NCI-H2171 (cell line): Measurements from ENCODE around the gene CYP2D6.
"Not testable (repeated sequence)": the region's sequence is repeated elsewhere in the genome, so short reads cannot be mapped to it uniquely, and the experiment has no call there.

Experiments used
- DNase-seq: peaks from one replicate; lab custom pipeline; 2025; lab: John Stamatoyannopoulos, UW

CYP2D6 gene

DNA sequence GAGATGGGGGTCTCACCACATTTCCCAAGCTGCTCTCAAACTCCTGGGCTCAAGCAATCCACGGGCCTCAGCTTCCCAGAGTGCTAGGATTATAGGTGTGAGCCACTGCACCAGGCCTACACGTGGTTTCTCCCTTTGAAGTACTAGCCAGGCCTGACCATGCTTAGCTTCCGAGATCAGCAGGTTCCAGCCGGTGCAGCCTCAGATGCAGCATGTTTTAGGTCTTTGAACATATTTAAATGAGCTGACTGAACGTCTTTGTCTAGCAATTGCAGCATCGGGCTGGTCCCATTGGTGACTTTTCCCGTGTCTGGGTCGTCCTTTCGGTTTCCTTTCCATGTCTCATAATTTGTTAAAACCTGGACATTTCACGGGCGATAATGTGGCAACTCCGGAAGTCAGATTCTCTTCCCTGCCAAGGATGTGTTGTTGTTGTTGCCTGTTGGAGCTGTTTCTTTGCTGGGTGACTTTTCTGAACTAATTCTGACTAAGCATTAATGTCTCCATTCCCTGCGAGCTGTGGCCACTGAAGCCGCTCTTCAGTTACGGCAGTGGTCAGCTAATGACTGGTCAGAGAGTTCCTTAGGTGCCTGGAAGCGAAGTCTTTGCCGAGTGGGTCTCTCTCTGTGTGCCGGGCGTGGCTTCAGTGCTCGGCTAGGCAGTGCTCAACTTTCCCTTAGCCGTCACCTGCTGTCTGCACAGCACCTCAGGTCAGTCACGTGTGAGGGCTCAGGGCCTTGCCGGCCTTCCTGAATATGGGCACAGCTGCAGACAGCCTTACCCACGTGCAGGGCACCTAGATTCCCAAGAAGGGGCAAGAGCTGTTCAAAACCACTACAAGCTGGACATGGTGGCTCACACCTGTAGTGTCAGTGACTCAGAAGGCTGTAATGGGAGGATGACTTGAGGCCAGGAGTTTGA lies 3.8 kb upstream of the CYP2D6 start:
- no peak for DNase-seq

DNA sequence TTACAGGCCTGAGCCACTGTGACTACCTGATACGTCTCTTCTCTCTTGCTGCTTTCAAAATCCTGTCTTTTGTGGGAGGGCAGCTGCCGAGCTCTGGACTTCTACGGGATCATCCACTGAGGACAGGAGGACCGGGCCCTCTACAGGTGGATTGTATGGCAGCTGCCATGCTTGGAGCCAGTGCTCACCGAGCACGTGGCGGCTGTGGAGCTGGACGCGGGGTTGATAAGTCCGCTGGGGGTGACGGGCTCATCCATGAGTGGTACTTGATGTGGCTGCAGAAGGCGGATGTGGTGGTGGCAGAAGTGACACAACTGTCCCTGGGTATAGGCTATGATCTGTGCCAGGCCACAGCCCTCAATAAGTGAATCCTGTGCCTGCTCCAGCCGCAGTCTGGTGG lies 1.8 kb upstream of the CYP2D6 start:
- no peak for DNase-seq

DNA sequence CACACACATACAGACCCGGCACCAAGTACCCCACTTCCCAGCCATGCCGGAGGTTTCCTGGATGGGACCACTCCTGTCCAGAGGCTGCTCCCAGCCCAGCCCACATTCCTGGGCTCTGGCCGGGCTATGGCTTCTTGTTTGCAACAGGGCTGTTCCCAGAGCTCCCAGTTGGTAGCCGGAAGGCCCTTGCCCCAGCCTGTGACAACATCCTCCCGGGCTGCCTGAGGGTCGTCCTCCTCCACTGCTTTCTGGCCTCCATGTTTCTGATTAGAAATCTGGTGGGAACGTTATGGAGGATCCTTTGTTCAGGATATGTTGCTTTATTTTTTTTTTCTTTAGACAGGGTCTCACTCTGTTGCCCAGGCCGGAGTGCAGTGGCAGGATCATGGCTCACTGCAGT lies 952 bp upstream of the CYP2D6 start:
- no peak for DNase-seq

DNA sequence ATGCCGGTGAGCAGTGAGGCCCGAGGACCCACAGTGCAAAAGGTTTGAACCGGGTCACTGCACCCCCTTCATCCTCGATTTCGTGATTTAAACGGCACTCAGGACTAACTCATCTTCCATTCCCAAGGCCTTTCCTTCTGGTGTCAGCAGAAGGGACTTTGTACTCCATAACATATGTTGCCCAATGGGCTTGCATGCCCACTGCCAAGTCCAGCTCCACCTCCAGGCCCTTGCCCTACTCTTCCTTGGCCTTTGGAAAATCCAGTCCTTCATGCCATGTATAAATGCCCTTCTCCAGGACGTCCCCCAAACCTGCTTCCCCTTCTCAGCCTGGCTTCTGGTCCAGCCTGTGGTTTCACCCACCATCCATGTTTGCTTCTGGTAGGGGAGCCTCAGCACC lies 428 bp downstream of the CYP2D6 start:
- not testable (repeated sequence) for DNase-seq

DNA sequence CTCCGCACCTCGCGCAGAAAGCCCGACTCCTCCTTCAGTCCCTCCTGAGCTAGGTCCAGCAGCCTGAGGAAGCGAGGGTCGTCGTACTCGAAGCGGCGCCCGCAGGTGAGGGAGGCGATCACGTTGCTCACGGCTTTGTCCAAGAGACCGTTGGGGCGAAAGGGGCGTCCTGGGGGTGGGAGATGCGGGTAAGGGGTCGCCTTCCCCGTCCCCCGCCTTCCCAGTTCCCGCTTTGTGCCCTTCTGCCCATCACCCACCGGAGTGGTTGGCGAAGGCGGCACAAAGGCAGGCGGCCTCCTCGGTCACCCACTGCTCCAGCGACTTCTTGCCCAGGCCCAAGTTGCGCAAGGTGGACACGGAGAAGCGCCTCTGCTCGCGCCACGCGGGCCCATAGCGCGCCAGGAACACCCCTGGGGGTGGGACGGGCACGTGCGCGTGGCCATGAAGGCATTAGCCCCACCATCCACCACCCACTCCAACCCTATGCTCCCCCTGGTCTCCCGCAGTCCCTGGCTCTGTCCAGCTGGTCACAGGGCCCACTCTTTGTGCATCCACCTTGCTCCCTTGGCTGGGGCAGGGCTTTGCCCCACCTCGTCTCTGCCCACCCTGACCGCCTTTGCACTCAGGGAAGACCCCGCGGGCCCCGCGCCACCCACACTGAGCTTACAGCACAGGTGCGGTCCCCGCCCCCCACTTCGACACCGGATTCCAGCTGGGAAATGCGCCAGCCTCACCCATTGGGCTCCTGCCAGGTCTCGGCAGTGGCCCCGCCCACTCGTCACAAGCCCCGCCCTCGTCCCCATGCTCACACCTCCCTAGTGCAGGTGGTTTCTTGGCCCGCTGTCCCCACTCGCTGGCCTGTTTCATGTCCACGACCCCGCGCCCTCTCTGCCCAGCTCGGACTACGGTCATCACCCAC lies 1.6 kb downstream of the CYP2D6 start:
- DNase-seq, result peak; percentile 68

DNA sequence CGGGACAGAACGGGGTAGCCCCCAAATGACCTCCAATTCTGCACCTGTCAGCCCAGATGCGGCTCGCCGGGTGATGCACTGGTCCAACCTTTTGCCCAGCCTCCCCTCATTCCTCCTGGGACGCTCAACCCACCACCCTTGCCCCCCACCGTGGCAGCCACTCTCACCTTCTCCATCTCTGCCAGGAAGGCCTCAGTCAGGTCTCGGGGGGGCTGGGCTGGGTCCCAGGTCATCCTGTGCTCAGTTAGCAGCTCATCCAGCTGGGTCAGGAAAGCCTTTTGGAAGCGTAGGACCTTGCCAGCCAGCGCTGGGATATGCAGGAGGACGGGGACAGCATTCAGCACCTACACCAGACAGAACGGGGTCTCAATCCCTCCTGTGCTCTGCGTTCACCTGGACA lies 2.6 kb downstream of the CYP2D6 start:
- DNase-seq, result not testable (repeated sequence)

DNA sequence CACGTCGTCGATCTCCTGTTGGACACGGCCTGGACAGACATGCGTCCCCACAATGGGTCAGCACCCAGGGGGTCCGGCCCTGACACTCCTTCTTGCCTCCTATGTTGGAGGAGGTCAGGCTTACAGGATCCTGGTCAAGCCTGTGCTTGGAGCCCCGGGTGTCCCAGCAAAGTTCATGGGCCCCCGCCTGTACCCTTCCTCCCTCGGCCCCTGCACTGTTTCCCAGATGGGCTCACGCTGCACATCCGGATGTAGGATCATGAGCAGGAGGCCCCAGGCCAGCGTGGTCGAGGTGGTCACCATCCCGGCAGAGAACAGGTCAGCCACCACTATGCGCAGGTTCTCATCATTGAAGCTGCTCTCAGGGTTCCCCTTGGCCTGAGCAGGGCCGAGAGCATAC lies 3.0 kb downstream of the CYP2D6 start:
- DNase-seq, result no peak

DNA sequence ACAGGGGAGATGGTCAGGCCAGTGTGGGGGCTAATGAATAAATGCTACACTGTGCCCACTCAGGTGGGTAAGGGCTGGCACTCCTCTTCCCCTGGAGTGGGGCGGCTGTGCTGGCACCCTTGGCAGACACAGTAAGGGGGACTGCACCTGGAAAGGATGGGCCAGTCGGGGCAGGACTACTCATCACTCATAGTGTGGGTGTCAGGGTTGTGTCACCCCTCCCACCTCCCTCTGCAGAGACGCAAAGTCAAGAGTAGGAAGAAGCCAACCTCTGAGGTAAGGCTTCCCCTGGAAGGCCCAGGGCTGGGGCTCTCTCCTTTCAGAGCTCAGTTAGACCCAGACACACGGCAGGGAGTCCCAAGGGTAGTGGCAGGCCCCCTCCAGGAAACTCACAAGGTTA lies 7.1 kb downstream of the CYP2D6 start:
- not testable (repeated sequence) for DNase-seq

DNA sequence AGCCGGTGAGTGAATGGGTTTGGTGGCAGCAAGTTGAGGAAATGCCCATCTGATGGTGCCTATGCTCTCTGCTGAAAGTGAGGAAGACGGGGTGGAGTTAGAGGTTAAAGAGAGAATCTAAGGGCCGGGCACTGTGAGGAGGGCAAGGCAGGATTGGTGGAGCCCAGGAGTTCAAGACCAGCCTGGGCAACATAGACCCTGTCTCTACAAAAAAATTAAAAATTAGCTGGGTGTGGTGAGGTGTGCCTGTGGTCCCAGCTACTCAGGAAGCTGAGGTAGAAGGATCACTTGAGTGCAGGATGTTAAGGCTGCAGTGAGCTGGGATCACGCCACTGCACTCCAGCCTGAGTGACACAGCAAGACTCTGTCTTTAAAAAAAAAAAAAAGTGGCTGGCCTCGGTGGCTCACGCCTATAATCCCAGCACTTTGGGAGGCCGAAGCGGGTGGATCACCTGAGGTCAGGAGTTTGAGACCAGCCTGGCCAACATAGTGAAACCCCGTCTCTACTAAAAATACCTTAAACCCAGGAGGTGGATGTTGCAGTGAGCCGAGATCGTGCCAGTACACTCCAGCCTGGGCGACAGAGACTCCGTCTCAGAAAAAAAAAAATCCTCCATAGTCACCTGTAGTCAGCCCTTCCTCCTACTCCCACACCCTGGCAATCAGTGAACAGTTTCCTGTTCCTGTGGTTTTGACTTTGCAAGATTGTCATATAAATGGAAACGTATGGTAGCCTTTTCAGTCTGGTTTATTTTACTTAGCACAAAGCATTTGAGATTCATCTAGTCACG lies 10.2 kb downstream of the CYP2D6 start:
- not testable (repeated sequence) for DNase-seq

DNA sequence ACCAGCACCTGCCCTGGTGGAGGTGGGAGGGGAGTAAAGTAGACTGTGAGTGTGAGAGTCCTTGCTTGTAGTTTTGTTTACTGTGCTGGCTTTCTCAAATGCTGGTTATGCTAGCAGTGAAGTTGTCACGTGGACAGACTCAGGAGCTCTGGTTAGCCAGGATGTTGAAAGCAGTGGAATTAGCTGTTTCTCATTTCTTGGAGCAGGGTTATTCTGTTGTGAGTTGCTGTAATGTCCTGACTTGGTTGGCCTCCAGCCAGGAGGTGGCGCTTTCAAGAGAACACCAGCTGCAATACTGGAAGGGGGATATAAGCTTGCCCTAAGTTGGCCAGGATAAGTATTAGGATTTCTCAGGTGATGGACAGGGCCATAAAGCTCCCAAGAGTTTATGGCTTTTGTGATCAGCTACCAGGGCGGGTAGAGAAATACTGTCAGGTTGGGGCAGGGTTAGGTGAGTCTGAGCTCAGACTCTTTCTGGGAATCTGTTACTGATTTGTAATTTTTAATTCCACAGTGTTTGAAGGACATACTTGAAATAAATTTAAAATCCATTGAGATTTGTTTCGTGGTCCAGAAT lies 13.7 kb downstream of the CYP2D6 start:
- no peak for DNase-seq

DNA sequence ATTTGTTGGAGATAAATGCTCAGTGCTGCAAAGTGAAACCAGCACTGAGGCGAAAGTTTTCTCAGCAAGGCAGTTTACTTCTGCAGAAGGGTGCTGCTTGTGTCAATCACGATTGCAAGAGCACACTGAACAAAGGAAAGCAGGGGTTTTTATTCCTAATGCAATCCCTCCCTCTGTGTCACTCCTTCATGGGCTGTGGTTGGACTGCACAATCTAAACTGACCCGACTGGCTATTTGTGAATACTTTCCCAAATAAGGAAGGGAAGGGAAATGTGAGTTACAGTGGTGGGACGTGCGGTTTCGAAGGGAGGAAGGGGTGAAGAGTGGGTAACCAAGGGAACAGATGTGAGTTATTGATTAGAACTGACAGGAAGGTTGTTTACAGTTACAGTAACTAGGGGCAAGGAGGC lies 15.2 kb downstream of the CYP2D6 start:
- not testable (repeated sequence) for DNase-seq

DNA sequence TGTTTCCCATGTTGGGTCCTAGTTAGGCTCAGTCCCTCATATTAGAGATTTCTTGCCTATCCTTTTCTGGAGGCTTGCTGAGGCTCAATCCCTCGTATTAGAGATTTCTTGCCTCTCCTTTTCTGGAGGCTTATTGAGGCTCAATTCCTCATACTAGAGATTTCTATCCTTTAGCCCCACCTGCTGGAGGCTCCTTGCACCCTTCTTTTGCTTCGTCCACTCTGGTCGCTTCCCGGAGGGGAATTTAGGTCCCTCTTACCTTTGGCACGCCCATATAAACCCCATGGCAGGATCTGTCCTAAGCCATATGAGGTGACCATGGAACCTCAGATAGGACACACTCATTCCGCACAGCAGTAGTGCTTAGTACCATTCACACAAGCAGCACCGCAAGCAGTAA lies 15.9 kb downstream of the CYP2D6 start:
- DNase-seq, result no peak

DNA sequence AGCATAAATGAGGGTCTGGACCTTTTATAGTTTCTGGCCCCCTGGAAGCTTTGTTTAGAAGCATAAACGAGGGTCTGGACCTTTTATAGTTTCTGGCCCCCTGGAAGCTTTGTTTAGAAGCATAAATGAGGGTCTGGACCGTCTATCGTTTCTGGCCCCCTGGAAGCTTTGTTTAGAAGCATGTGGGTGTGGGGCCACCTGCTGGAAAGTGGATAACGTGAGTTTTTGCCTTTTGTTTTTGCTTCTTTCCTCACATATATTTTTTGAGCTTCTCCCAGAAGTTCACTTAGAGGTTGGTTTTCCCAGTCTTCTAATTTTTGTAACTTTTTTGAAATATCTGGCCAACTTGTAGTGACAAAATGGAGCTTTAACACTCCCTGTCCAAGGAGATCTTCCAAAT lies 17.8 kb downstream of the CYP2D6 start:
- DNase-seq, result not testable (repeated sequence)

DNA sequence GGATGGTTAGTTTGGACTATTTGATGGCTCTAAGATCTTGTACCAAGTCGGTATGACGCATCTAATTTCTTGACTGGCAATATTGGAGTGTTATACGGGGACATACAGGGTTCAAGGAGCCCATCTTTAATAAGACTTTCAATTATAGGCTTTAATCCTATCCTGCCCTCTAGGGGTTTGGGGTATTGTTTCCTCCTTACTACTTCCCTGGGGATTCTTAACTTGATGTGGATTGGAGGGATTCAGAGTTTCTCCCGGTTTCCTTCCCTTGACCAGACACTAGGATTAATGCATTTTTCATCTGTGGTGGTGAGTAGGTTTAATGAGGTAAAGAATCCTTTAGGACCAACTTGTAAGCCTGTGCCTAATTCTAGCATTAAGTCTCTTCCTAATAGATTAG lies 18.8 kb downstream of the CYP2D6 start:
- DNase-seq, result no peak

DNA sequence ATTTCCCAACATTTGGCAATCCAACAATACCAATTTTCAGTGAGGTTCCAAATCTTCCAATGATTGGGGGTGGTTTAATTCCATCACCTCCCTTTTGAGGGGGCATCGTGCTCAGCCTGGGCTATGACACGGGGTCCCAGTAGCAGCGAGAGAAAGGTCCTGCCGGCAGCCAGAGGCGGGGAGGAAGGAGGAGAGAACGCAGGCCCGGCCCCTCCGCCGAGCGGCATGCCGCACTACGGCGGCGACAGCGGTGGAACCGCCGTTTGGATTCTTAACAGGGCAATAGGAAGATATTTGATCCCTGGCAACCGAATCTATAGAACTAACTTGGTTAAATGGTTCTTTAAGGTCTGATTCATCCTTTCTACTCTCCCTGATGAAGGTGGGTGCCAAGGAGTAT lies 21.8 kb downstream of the CYP2D6 start:
- DNase-seq, result no peak

DNA sequence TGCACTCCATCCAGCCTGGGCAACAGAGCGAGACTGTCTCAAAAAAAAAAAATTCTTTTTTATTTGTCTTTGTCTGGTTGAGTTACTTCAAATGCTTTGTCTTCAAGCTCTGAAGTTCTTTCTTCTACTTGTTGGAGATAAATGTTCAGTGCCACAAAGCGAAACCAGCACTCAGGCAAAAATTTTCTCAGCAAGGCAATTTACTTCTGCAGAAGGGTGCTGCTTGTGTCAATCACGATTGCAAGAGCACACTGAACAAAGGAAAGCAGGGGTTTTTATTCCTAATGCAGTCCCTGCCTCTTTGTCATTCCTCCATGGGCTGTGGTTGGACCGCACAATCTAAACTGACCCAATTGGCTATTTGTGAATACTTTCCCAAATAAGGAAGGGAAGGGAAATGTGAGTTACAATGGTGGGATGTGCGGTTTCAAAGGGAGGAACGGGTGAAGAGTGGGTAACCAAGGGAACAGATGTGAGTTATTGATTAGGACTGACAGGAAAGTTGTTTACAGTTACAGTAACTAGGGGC lies 26.2 kb downstream of the CYP2D6 start:
- not testable (repeated sequence) for DNase-seq

DNA sequence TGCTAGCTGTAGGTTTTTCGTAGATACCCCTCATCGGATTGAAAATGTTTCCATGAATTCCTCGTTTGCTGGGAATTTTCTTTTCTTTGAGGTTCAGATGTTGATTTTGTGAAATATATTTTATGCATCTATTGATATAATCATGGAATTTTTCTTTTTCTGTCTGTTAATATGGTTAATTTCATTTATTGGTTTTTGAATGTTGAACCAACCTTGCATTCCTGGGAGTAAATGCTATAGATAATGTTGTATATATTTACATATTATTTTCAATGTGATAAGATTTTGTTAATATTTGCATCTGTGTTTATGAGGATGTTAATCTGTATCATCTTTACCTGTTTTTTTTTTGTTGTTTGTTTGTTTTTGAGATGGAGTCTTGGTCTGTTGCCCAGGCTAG lies 29.4 kb downstream of the CYP2D6 start:
- DNase-seq, result no peak

DNA sequence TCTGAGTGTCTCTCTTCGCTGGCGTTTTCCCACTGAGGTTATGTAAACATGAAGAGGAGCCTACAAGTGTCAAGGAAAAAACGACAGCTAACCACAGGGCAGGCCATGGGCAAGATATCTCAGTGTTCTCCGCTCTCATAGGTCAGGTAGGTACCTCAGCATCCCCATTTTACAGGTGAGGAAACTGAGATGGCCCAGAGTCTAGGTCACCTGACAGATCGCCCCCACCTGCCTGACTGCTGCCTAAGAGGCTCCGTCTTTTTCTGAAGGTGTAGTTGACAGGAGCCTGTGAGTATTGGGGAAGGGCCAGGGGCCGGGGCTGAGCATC lies 39.2 kb downstream of the CYP2D6 start:
- no peak for DNase-seq

DNA sequence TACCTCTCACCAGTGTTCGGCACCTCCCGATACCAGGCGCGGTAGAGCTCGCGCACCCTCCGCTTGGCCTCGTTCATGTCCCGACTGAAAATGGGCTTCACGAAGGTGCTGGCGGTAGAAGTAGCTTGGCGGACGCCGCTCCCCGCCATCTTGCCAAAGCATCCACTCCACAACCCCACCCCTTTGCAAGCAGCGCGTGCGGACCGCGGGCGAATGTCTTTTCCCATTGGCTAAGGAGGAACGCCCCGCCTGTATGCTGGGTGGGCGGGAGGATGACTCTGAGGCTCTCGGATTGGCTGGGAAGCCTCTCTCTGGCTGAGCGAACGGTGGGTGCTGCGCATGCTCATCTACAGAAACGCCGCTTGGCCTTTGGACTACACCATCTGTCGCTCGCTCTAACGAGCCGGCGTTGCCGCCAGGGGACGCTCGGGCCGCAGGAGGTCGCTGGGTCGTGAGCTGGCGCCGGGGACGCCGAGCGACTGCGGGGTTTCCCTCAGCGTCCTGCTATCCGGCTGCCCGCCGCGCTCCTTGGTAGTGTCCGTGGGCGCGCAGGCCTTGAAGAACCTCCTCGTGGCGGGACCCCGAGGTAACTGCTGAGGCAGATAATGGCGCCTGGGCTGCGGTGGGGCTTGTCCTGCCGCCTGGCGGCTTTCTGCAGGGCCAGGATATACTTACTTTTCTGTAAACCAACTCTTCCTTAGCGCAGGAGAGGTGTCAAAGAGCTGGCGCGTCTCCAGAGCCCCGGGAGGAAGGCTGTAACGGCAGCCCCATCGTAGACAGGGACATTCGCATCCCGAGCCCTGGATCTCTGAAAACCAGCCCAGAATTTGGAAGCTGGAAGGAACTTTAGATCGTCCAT lies 39.8 kb downstream of the CYP2D6 start, which contains the start of gene NDUFA6:
Gene NDUFA6 (minus strand): TSS at position 177 of the 859 bp plus-strand sequence. CDS start 28 bp downstream, at position 149.
- DNase-seq, result peak; percentile 99

DNA sequence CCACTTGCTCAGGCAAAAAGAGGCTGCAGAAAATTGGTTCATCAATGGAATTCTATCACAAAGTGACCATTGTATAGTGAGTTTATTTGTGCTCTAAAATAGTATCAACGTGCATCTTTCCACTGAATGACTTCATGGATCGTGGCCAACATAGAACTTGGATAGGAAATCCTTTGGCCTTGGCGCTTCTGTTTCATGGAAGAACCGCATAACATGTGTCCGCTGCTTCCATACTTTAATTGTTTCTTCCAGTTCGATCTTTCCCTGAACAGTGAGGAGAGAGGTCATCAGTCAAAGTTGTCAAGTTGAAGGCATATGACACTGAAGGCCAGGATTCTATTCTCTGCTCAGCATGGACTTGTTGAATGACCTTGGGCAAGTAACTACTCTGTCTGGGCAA lies 44.6 kb downstream of the CYP2D6 start:
- no peak for DNase-seq
